SK-N-MC (cell line): ENCODE measurements around the gene QKI.

Experiments used
- EZH2 ChIP-seq: fragments of 200-600 bp; sonication (generic); IDR thresholded peaks from one replicate; pipeline ENCODE4 v1.6.1; 2017; ENCODE audit warnings: antibody characterized with exemption
- POLR2AphosphoS5 ChIP-seq: IDR thresholded peaks from 2 replicates; pipeline ENCODE4 v1.6.1; 2012; ENCODE audit warnings: mild to moderate bottlenecking, low read depth, low read length, borderline replicate concordance

GRCh38 chr6:163539101-163539762 is 124.7 kb downstream of the QKI start:
- TF ChIP-seq EZH2 (no peak), POLR2AphosphoS5 (no peak)
